ENCODE results near the gene PCNP. TPM values are rescaled to one million over a fixed set of nuclear protein-coding genes. Genes with fewer than 3 reads are reported as not detected.
"Not testable (repeated sequence)": the region's sequence is repeated elsewhere in the genome, so short reads cannot be mapped to it uniquely, and the experiment has no call there.

The PCNP gene
- total RNA-seq, 5 donors from 2014 or later (not counting 1 experiment from before 2014, with no cell fraction given): 126 to 158 (median 151) TPM

- POLR2A ChIA-PET: interaction anchor here in 1 of 2 donors (0.5 kb wide), 1 partner anchor 123 kb away, joined by 4 read pairs; no protein-coding TSS in a partner anchor
- Mint-ChIP-seq H3K27me3 (no peaks in the 10 kb centered on the region), H3K27ac (peak overlapping the region; percentile 85 to 94), H3K4me3 (peak overlapping the region in 2 of 3 donors; percentile 21 to 63), H3K4me1 (peaks cover 41 to 48% (median 43%) of the 10 kb centered on the region in 3 donors), H3K9me3 (peaks cover 0 to 4% (median 0%) of the 10 kb centered on the region in 3 donors), H3K36me3 (peaks cover 4% of the 10 kb centered on the region)
- ATAC-seq (replicated peaks in 1 of 4) (peak; percentile 70 to 80 (median 78)), DNase-seq (peak in 1 of 35 experiments; percentile 29)
- no CpG with 5 or more reads among the region's 2 CpGs for WGBS (ENCODE audit: insufficient coverage)
- CTCF ChIA-PET: interaction anchor here (0.6 to 1.0 kb wide), 3 partner anchors 19 to 704 kb away, joined by 3 to 5 read pairs (median 5); no protein-coding TSS in a partner anchor
- Histone ChIP-seq H3K4me3 (ENCODE audit: control insufficient read depth in 1 of 2, extremely low read depth in 1 of 2, low read length in 1 of 2) (no peak overlapping the region), H3K36me3 (ENCODE audit: control insufficient read depth in 2 of 2, extremely low read depth in 1 of 2, insufficient read depth in 1 of 2, low read length in 1 of 2) (no peaks in the 10 kb centered on the region), H3K27ac (ENCODE audit: low read length) (no peak overlapping the region), H3K4me1 (ENCODE audit: control insufficient read depth in 1 of 2, extremely low read depth in 1 of 2, insufficient read depth in 2 of 2, low read length in 2 of 2) (peaks cover 18 to 31% of the 10 kb centered on the region in 2 experiments), H3K9me3 (no peaks in the 10 kb centered on the region), H3K27me3 (replicated peaks in 1 of 2; ENCODE audit: control insufficient read depth in 2 of 2, extremely low read depth in 1 of 2, insufficient read depth in 2 of 2, low read length in 1 of 2) (no peaks in the 10 kb centered on the region)
Measured at GRCh38 chr3:101531473-101532086, 42.4 kb upstream of the PCNP start.

GRCh38 chr3:101532783-101533602 is 41.0 kb upstream of the PCNP start:
- CTCF ChIA-PET: no interaction called here
- Mint-ChIP-seq H3K36me3 (peaks cover 4% of the 10 kb centered on the region), H3K4me3 (no peak overlapping the region), H3K9me3 (peaks cover 0 to 4% (median 0%) of the 10 kb centered on the region in 3 donors), H3K27ac (peak overlapping the region; percentile 3 to 85), H3K27me3 (no peaks in the 10 kb centered on the region), H3K4me1 (peaks cover 36 to 44% (median 40%) of the 10 kb centered on the region in 3 donors)
- no peaks in the 10 kb centered on the region for H3K27me3 ChIP-seq (replicated peaks in 1 of 2; ENCODE audit: control insufficient read depth in 2 of 2, extremely low read depth in 1 of 2, insufficient read depth in 2 of 2, low read length in 1 of 2)
- ATAC-seq (replicated peaks in 1 of 4) (no peak), DNase-seq (no peak)
- no peaks in the 10 kb centered on the region for H3K9me3 ChIP-seq
- no peak overlapping the region for H3K4me3 ChIP-seq (ENCODE audit: control insufficient read depth in 1 of 2, extremely low read depth in 1 of 2, low read length in 1 of 2)
- no peak overlapping the region for H3K27ac ChIP-seq (ENCODE audit: low read length)
- no peaks in the 10 kb centered on the region for H3K36me3 ChIP-seq (ENCODE audit: control insufficient read depth in 2 of 2, extremely low read depth in 1 of 2, insufficient read depth in 1 of 2, low read length in 1 of 2)
- POLR2A ChIA-PET: no interaction called here
- WGBS (ENCODE audit: insufficient coverage): 94% methylated on average over 7 of the region's 9 CpGs
- H3K4me1 ChIP-seq (ENCODE audit: control insufficient read depth in 1 of 2, extremely low read depth in 1 of 2, insufficient read depth in 2 of 2, low read length in 2 of 2): peaks cover 18 to 31% of the 10 kb centered on the region in 2 experiments

DNA sequence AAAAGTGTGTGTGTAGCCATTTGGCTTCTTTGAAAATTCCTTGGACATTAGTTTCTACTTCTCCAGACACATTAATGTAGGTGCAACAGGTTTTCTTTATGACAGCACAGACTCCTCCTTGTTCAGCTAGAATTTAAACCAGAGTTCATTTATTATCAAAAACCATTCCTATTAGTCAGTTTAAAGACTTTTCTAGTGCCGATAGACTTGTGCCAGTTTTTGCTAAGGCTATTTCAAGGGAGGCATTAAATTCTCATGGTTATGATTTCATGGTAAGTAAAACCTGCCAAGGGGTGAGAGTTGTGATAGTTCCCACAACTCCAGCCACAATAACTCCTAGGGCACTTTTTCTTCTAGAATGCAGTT is 40.4 kb upstream of the PCNP start:
- H3K4me3 ChIP-seq (ENCODE audit: control insufficient read depth in 1 of 2, extremely low read depth in 1 of 2, low read length in 1 of 2): no peak overlapping the region
- peaks cover 36 to 43% (median 40%) of the 10 kb centered on the region in 3 donors for H3K4me1 Mint-ChIP-seq
- H3K27ac ChIP-seq (ENCODE audit: low read length): no peak overlapping the region
- H3K9me3 ChIP-seq: no peaks in the 10 kb centered on the region
- POLR2A ChIA-PET: interaction anchor here in 1 of 2 donors (0.7 kb wide), 1 partner anchor 10 kb away, joined by 10 read pairs; no protein-coding TSS in a partner anchor
- no peaks in the 10 kb centered on the region for H3K27me3 ChIP-seq (replicated peaks in 1 of 2; ENCODE audit: control insufficient read depth in 2 of 2, extremely low read depth in 1 of 2, insufficient read depth in 2 of 2, low read length in 1 of 2)
- DNase-seq (no peak), ATAC-seq (replicated peaks in 1 of 4) (no peak)
- H3K9me3 Mint-ChIP-seq: peaks cover 0 to 4% (median 0%) of the 10 kb centered on the region in 3 donors
- no CpG with 5 or more reads among the region's 1 CpG for WGBS (ENCODE audit: insufficient coverage)
- no peak overlapping the region for H3K27ac Mint-ChIP-seq
- no peaks in the 10 kb centered on the region for H3K27me3 Mint-ChIP-seq
- no peak overlapping the region for H3K4me3 Mint-ChIP-seq
- H3K36me3 ChIP-seq (ENCODE audit: control insufficient read depth in 2 of 2, extremely low read depth in 1 of 2, insufficient read depth in 1 of 2, low read length in 1 of 2): no peaks in the 10 kb centered on the region
- H3K36me3 Mint-ChIP-seq: peaks cover 4% of the 10 kb centered on the region
- H3K4me1 ChIP-seq (ENCODE audit: control insufficient read depth in 1 of 2, extremely low read depth in 1 of 2, insufficient read depth in 2 of 2, low read length in 2 of 2): peaks cover 18 to 31% of the 10 kb centered on the region in 2 experiments
- CTCF ChIA-PET: no interaction called here

DNA sequence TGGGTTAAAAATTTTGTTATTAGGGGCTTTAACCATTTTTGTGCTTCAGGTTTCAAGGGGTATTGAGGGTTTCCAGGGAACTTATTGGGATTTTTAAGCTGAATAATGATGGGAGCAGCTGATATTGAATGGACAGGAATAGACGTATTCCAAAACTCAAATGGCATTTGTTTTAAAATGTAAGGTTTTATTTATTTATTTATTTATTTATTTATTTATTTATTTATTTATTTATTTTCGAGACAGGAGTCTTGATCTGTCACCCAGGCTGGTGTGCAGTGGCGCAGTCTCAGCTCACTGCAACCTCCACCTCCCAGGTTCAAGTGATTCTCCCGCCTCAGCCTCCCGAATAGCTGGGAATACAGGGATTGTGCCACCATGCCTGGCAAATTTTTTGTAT is 38.8 kb upstream of the PCNP start:
- H3K36me3 ChIP-seq (ENCODE audit: control insufficient read depth in 2 of 2, extremely low read depth in 1 of 2, insufficient read depth in 1 of 2, low read length in 1 of 2): no peaks in the 10 kb centered on the region
- no peak overlapping the region for H3K4me3 ChIP-seq (ENCODE audit: control insufficient read depth in 1 of 2, extremely low read depth in 1 of 2, low read length in 1 of 2)
- H3K27me3 ChIP-seq (replicated peaks in 1 of 2; ENCODE audit: control insufficient read depth in 2 of 2, extremely low read depth in 1 of 2, insufficient read depth in 2 of 2, low read length in 1 of 2): no peaks in the 10 kb centered on the region
- Mint-ChIP-seq H3K36me3 (no peaks in the 10 kb centered on the region), H3K27ac (no peak overlapping the region), H3K4me1 (peaks cover 23 to 29% (median 29%) of the 10 kb centered on the region in 3 donors), H3K27me3 (no peaks in the 10 kb centered on the region), H3K9me3 (peaks cover 0 to 5% (median 4%) of the 10 kb centered on the region in 3 donors), H3K4me3 (no peak overlapping the region)
- ATAC-seq (replicated peaks in 1 of 4) (no peak), DNase-seq (no peak)
- POLR2A ChIA-PET: interaction anchor here (0.6 to 0.7 kb wide), 4 partner anchors 16 to 1514 kb away, joined by 3 to 4 read pairs (median 4); no protein-coding TSS in a partner anchor
- no peaks in the 10 kb centered on the region for H3K9me3 ChIP-seq
- peaks cover 15 to 21% of the 10 kb centered on the region in 2 experiments for H3K4me1 ChIP-seq (ENCODE audit: control insufficient read depth in 1 of 2, extremely low read depth in 1 of 2, insufficient read depth in 2 of 2, low read length in 2 of 2)
- no peak overlapping the region for H3K27ac ChIP-seq (ENCODE audit: low read length)
- no CpG with 5 or more reads among the region's 5 CpGs for WGBS (ENCODE audit: insufficient coverage)
- CTCF ChIA-PET: interaction anchor here in 1 of 2 donors (0.6 kb wide), 1 partner anchor 10 kb away, joined by 3 read pairs; no protein-coding TSS in a partner anchor

DNA sequence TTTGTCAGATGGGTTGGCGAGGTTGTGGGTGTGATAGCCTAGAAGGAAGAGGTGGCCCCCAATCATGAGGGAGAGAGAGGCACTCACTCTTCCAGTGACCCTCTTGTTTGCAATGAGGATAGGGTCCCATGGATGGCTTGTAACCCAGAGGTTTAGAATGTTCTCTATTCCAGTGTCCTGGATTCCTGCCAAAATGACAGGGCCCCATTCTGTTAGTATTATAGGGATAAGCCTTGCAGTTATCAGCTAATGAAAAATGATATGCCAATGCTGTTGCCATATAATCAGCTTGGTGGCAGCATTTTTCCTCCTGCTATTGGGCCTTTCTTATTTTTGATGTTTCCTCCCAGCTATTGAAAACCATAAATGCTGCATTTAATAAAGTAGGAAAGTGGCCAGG is 37.7 kb upstream of the PCNP start:
- Histone ChIP-seq H3K4me3 (ENCODE audit: control insufficient read depth in 1 of 2, extremely low read depth in 1 of 2, low read length in 1 of 2) (no peak overlapping the region), H3K27me3 (replicated peaks in 1 of 2; ENCODE audit: control insufficient read depth in 2 of 2, extremely low read depth in 1 of 2, insufficient read depth in 2 of 2, low read length in 1 of 2) (no peaks in the 10 kb centered on the region), H3K36me3 (ENCODE audit: control insufficient read depth in 2 of 2, extremely low read depth in 1 of 2, insufficient read depth in 1 of 2, low read length in 1 of 2) (no peaks in the 10 kb centered on the region), H3K4me1 (ENCODE audit: control insufficient read depth in 1 of 2, extremely low read depth in 1 of 2, insufficient read depth in 2 of 2, low read length in 2 of 2) (peaks cover 7 to 13% of the 10 kb centered on the region in 2 experiments), H3K27ac (ENCODE audit: low read length) (no peak overlapping the region), H3K9me3 (no peaks in the 10 kb centered on the region)
- no peak overlapping the region for H3K4me3 Mint-ChIP-seq
- H3K9me3 Mint-ChIP-seq: peaks cover 0 to 5% (median 4%) of the 10 kb centered on the region in 3 donors
- no peaks in the 10 kb centered on the region for H3K27me3 Mint-ChIP-seq
- WGBS (ENCODE audit: insufficient coverage): 100% methylated on average over 1 of the region's 1 CpG
- peak overlapping the region in 1 of 2 donors; percentile 66 for H3K27ac Mint-ChIP-seq
- DNase-seq (no peak), ATAC-seq (replicated peaks in 1 of 4) (no peak)
- CTCF ChIA-PET: no interaction called here
- H3K4me1 Mint-ChIP-seq: peaks cover 13 to 19% (median 18%) of the 10 kb centered on the region in 3 donors
- H3K36me3 Mint-ChIP-seq: no peaks in the 10 kb centered on the region
- POLR2A ChIA-PET: no interaction called here

DNA sequence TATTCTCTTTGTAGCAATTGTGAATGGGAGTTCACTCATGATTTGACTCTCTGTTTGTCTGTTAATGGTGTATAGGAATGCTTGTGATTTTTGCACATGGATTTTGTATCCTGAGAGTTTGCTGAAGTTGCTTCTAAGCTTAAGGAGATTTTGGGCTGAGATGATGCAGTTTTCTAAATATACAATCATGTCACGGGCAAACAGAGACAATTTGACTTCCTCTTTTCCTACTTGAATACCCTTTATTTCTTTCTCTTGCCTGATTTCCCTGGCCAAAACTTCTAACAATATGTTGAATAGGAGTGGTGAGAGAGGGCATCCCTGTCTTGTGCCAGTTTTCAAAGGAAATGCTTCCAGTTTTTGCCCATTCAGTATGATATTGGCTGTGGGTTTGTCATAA is 37.0 kb upstream of the PCNP start:
- H3K9me3 Mint-ChIP-seq; H3K27ac ChIP-seq (ENCODE audit: low read length); POLR2A ChIA-PET; H3K4me3 ChIP-seq (ENCODE audit: control insufficient read depth in 1 of 2, extremely low read depth in 1 of 2, low read length in 1 of 2); H3K27ac Mint-ChIP-seq; DNase-seq; H3K27me3 Mint-ChIP-seq; H3K27me3 ChIP-seq (replicated peaks in 1 of 2; ENCODE audit: control insufficient read depth in 2 of 2, extremely low read depth in 1 of 2, insufficient read depth in 2 of 2, low read length in 1 of 2); H3K4me3 Mint-ChIP-seq; H3K4me1 ChIP-seq (ENCODE audit: control insufficient read depth in 1 of 2, extremely low read depth in 1 of 2, insufficient read depth in 2 of 2, low read length in 2 of 2); H3K36me3 Mint-ChIP-seq; CTCF ChIA-PET; H3K9me3 ChIP-seq; H3K36me3 ChIP-seq (ENCODE audit: control insufficient read depth in 2 of 2, extremely low read depth in 1 of 2, insufficient read depth in 1 of 2, low read length in 1 of 2); ATAC-seq (replicated peaks in 1 of 4): not testable (repeated sequence)
- WGBS (ENCODE audit: insufficient coverage): no CpG with 5 or more reads among the region's 1 CpG
- peaks cover 9 to 15% (median 14%) of the 10 kb centered on the region in 3 donors for H3K4me1 Mint-ChIP-seq
